GM12872 (cell line): Measurements from ENCODE around the gene MINDY4.

Experiments
- CTCF ChIP-seq: IDR thresholded peaks from 3 replicates; pipeline ENCODE4 v1.5.1; 2011; ENCODE audit warnings: low read depth, mild to moderate bottlenecking, low read length, moderate library complexity; ENCODE audit not compliant: insufficient read depth

Gene MINDY4

GRCh38 chr7:30890226-30890625 is 119.0 kb downstream of the MINDY4 start:
- no peak for TF ChIP-seq CTCF

- TF ChIP-seq CTCF = no peak
Measured at GRCh38 chr7:30893357-30893756, 122.1 kb downstream of the MINDY4 start.

- TF ChIP-seq CTCF = no peak
Measured at GRCh38 chr7:30894009-30894408, 122.8 kb downstream of the MINDY4 start.

- TF ChIP-seq CTCF = no peak
Measured at GRCh38 chr7:30894866-30895605, 123.8 kb downstream of the MINDY4 start.

- TF ChIP-seq CTCF = no peak
Measured at GRCh38 chr7:30896036-30896435, 124.8 kb downstream of the MINDY4 start.

- TF ChIP-seq CTCF = no peak
Measured at GRCh38 chr7:30896783-30897637, 125.8 kb downstream of the MINDY4 start.

- TF ChIP-seq CTCF = no peak
Measured at GRCh38 chr7:30897770-30898169, 126.6 kb downstream of the MINDY4 start.
